Fibroblast of skin of scalp (primary cell): Measurements from ENCODE around the gene ARMH3. TPM values are rescaled to one million over a fixed set of nuclear protein-coding genes. Genes with fewer than 3 reads are reported as not detected.
"Not testable (repeated sequence)": the region's sequence is repeated elsewhere in the genome, so short reads cannot be mapped to it uniquely, and the experiment has no call there.

Experiments used
- DNase-seq: peaks from one replicate; pipeline ENCODE4 v3.0.0-alpha.2; 2013
- polyA plus RNA-seq, 2 experiments: library from polyadenylated mRNA; unstranded; fragments of 120-200 nt; gene quantifications; one replicate each; pipeline ENCODE4 v1.2.1, GENCODE V29; 2013; ENCODE audit not compliant: insufficient read length in 2 of 2

Gene ARMH3, protein sequence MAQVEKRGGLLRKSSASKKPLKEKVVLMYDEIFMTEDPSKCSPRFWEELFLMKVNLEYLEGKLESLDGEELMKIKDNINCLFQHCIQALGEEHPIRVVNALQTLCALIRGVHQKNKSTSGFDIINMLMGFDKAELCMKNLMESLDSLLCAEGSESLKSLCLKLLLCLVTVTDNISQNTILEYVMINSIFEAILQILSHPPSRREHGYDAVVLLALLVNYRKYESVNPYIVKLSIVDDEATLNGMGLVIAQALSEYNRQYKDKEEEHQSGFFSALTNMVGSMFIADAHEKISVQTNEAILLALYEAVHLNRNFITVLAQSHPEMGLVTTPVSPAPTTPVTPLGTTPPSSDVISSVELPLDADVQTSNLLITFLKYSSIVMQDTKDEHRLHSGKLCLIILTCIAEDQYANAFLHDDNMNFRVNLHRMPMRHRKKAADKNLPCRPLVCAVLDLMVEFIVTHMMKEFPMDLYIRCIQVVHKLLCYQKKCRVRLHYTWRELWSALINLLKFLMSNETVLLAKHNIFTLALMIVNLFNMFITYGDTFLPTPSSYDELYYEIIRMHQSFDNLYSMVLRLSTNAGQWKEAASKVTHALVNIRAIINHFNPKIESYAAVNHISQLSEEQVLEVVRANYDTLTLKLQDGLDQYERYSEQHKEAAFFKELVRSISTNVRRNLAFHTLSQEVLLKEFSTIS
- 15.2 TPM for polyA plus RNA-seq (2013, experiment 1 of 2; ENCODE audit: insufficient read length)
- polyA plus RNA-seq (2013, experiment 2 of 2; ENCODE audit: insufficient read length), result 16.2 TPM

DNA sequence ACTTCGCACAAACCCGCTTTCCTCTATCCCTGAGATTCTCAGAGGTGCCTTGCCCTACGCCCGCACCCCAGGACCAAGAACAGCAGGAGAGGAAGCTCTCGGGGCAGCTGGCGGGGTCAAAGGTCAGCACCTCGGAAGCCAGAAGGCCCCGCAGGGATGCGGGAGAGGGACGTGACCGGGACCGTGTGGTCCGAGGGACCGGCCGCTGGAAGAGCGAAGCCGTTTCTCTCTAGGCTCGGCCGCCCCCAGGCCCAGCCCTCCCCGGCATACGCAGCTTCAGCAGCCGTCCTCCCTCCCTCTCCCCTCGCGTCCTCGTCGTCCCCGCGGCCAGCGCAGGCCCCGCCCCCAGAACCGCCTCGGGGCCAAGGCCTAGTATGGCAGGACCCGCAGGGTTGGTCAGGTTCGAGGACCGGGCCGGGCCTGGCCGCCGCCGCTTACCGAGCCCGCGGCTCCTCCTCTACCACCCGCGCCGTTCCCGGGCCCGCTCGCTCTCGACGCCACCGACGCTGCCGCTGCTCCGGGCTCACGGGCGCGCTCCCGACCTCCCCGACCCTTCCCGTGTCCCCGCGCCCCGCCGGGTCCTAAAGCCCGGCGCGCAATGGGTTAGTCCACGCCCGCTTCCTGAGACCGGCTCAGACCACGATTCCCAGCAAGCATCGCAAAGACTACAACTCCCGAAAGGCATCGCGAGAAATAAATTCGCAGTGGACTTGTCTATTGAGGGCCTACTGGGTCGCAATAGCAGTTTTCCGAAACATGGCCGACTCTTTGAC, at the start of gene ARMH3:
Gene ARMH3, minus strand, starts transcription at position 527 of the 773 bp plus-strand sequence. CDS start 16,059 bp downstream, outside the sequence.
- peak; percentile 99 for DNase-seq

DNA sequence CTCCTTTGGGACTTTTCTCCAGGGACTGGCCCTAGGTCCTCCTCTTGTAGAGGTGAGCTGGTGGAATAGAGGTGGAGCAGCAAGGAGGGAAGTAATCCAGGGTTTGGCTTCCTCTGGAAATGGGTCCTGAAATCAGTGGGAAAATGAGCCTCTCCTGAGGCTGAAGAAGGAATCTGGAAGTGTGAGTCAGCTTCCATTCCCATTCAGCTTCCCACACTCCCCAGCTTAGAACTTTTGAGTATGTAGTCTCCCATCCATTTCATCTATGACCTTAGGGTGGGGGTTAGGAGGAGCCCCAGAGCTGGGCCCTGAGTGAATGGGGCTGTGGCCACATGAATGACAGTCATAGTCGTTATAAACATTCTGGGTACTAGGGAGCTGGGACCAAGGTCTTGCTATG, 46.4 kb upstream of the ARMH3 start:
- DNase-seq, result no peak

DNA sequence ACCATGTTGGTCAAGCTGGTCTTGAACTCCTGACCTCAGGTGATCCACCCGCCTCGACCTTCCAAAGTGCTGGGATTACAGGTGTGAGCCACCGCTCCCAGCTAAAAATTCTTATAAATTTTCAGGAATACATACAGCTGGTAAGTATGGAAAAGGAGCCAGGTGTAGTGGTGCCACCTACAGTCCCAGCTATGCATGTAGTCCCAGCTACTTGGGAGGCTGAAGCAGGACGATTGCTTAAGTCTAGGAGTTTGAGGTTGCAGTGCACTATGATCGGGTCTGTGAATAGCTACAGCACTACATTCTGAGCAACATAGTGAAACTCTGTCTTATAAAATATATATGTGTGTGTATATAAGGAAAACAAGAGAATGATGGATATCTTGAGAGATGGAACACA, 45.2 kb upstream of the ARMH3 start:
- DNase-seq, result no peak

DNA sequence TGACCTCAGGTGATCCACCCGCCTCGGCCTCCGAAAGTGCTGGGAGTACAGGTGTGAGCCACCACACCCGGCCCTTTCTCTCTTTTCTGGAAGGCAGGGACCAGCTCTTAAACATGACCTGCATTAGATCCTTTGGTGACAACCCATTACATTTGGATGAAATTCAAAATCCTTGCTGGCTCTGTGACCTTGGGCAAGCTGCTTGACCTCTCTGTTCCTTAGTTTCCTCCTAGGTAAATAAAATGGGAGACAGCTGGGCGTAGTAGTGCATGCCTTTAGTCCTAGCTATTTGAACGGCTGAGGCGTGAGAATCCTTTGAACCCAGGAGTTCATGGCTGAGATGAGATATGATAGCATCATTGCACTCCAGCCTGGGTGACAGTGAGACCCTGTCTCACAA, 40.5 kb upstream of the ARMH3 start:
- no peak for DNase-seq

- no peak for DNase-seq
Observed at GRCh38 chr10:102090772-102091171, 34.8 kb upstream of the ARMH3 start.

DNA sequence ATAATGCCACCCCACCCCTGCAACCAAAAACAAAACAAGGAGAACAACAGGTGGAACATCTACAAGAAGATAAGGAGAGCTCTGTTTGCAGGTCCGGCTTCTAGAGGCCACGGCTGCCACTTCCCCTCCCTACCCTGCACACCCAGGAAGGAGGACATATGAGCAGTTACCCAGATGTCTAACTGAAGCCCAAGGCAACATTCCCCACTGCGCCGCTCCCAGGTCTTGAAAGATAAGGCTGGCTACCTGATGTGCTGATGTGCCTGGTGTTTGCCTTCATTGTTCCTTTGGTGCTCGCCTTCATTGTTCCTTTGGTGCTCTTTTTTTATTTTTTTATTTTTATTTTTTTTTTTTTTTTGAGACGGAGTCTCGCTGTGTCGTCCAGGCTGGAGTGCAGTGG, 30.2 kb upstream of the ARMH3 start:
- no peak for DNase-seq

GRCh38 chr10:102085336-102085735, 29.4 kb upstream of the ARMH3 start:
- DNase-seq, result no peak

DNA sequence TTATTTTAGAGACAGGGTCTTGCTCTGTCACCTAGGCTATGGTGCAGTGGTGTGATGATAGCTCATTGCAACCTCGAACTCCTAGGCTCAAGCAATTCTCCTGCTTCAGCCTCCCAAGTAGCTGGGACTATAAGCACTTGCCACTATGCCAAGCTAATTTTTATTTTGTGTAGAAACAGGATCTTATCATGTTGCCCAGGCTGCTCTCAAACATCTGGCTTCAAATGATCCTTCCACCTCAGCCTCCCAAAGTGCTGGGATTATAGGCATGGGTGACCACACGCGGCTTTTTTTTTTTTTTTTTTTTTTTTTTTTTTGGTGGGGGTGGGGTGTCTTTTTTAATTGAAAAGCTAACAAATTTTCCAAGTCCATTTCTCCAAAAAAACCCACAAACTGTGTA, 27.6 kb upstream of the ARMH3 start:
- no peak for DNase-seq

DNA sequence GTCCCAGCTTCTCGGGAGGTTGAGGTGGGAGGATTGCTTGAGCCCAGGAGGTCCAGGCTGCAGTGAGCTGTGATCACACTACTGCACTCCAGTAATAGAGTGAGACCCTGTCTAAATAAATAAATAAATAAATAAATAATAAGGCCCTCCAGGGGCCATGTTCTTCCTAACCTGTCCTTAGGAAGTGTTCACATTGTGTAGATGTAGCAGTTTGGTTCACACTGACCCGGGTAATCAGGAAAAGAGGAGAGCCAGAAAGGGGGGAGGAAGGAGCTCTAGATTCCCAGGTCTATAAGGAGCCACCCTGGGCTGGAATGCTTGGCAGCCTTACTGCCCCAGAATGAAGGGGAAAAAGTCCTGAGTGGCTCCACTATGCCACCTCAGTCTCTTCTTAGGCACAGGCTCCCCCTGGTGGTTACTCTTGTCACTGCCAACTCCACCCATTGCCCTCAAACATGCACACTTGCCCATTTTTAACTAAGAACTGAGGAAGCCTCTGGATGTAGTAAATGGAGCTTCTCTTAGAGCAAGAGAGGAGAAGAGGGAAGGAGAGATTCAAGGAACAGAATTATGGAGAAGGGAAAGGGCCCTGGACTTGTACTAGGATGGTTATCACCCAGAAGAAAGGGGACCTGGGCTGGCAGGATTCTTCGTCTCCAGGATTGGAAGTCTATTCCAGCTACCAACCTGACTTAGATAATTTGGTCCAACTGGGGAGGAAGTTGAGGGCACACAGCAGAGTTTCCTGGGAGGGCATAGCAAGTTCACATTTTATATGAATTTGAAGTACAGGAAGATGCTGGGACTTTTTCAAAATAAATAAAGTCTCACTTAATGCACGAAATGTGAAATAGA, 16.9 kb upstream of the ARMH3 start:
- peak; percentile 78 for DNase-seq

DNA sequence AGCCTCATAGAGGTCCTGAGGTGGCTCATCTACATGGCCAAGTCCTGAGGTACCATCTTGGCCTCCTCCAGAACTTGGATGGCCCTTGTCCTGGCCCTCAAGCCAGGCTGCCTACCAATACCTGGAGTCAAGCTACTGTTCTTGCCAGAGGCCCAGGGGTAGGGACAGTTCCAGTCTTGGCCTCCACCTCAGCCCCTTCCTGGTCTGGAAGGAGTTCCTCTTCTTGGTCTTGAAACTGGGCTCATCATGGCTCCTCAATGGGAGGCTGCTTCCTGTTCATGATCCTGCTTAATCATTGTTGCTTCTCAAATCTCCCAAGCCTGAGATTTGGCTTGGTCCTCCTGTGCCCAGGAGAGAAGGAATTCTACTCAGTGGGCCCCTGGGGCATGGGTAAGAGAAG, 13.1 kb upstream of the ARMH3 start:
- no peak for DNase-seq

GRCh38 chr10:102068216-102068615, 12.2 kb upstream of the ARMH3 start:
- DNase-seq, result no peak

GRCh38 chr10:102067091-102067916, 11.3 kb upstream of the ARMH3 start:
- no peak for DNase-seq

- DNase-seq, result no peak
Observed at GRCh38 chr10:102066399-102067088, 10.6 kb upstream of the ARMH3 start.

DNA sequence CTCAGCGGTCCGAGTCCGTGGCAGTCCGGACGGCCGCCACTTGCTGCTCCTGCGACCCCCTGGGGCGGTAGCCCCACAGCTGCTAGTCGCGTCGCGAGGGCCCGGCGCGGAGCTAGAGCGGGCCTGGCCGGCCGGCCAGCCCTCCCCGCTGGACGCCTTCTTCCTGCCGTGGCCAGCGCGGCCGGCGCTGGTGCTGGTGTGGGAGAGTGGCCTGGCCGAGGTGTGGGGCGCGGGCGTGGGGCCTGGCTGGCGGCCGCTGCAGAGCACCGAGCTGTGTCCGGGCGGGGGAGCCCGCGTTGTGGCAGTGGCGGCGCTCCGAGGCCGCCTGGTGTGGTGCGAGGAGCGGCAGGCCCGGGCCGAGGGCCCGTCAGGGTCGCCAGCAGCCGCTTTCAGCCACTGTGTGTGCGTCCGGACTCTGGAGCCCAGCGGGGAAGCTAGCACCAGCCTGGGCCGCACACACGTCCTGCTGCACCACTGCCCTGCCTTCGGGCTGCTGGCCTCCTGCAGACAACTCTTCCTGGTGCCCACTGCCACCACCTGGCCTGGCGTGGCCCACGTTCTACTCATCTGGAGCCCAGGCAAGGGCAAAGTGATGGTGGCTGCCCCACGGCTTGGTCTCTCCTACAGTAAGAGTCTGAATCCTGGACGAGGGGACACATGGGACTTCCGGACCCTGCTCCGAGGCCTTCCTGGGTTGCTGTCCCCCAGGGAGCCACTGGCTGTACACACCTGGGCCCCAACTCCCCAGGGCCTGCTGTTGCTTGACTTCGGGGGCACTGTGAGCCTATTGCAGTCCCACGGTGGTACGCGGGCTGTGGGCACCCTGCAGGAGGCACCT, 9.8 kb upstream of the ARMH3 start:
- peak; percentile 17 for DNase-seq

GRCh38 chr10:102064868-102065560, 9.0 kb upstream of the ARMH3 start, which contains the start of gene HPS6:
TSS of gene HPS6 (plus strand) at chr10:102065349. CDS start at chr10:102065475, 126 bp downstream.
- DNase-seq, result peak; percentile 91

- DNase-seq, result no peak
Observed at GRCh38 chr10:102064503-102064867, 8.5 kb upstream of the ARMH3 start.

GRCh38 chr10:102059987-102060386, 4.0 kb upstream of the ARMH3 start:
- no peak for DNase-seq

- DNase-seq, result not testable (repeated sequence)
Observed at GRCh38 chr10:102054881-102055646, 909 bp downstream of the ARMH3 start.
